Liver (tissue), 3 donors: ENCODE data around the gene PLD6.

ENCODE experiments used
- CTCF ChIP-seq: fragments of 150-350 bp; IDR thresholded peaks from 2 replicates; pipeline ENCODE4 v1.5.1; 2017; ENCODE audit warnings: improper control_type of control experiment, low read depth, low read length; ENCODE audit not compliant: missing input control
- EGR1 ChIP-seq, 2 donors: IDR thresholded peaks; 2 replicates each; pipeline ENCODE4 v1.6.1; 2016 to 2018; ENCODE audit warnings: antibody characterized with exemption in 2 of 2, low read depth in 2 of 2
- GABPA ChIP-seq, 2 donors: IDR thresholded peaks in 1 of 2; conservative IDR thresholded peaks in 1 of 2; 2 replicates each; pipeline ENCODE4 v1.6.1; 2016; ENCODE audit warnings: antibody characterized with exemption in 2 of 2, mild to moderate bottlenecking in 1 of 2, moderate library complexity in 1 of 2
- RAD21 ChIP-seq, 2 donors: IDR thresholded peaks; 2 replicates each; pipeline ENCODE4 v1.6.1; 2016; ENCODE audit warnings: antibody characterized with exemption in 2 of 2, mild to moderate bottlenecking in 2 of 2
- SP1 ChIP-seq: IDR thresholded peaks from 2 replicates; pipeline ENCODE4 v1.6.1; 2018; ENCODE audit warnings: antibody characterized with exemption, mild to moderate bottlenecking
- TAF1 ChIP-seq: conservative IDR thresholded peaks from 2 replicates; pipeline ENCODE4 v1.6.1; 2016; ENCODE audit warnings: antibody characterized with exemption, mild to moderate bottlenecking
- YY1 ChIP-seq: IDR thresholded peaks from 2 replicates; pipeline ENCODE4 v1.6.1; 2016; ENCODE audit warnings: antibody characterized with exemption, mild to moderate bottlenecking
- TF ChIP-seq, protein P1 (sequence below): IDR thresholded peaks from 2 replicates; pipeline ENCODE4 v1.6.1; 2016; ENCODE audit warnings: antibody characterized with exemption
- TF ChIP-seq, protein P2 (sequence below): IDR thresholded peaks from 2 replicates; pipeline ENCODE4 v1.6.1; 2016; ENCODE audit warnings: antibody characterized with exemption, mild to moderate bottlenecking
- donor health status: healthy.
- donor health status: healthy.

- TF ChIP-seq CTCF (no peak), RAD21 (IDR thresholded peaks at IDR 0.05) (no peak), SP1 (no peak), EGR1 (IDR thresholded peaks at IDR 0.05; ENCODE audit: low read depth in 2 of 2) (no peak), TAF1 (no peak), YY1 (no peak), GABPA (IDR thresholded peaks at IDR 0.05 in 1 of 2, conservative IDR thresholded peaks at IDR 0.05 in 1 of 2) (no peak)
- TF ChIP-seq, protein P1, sequence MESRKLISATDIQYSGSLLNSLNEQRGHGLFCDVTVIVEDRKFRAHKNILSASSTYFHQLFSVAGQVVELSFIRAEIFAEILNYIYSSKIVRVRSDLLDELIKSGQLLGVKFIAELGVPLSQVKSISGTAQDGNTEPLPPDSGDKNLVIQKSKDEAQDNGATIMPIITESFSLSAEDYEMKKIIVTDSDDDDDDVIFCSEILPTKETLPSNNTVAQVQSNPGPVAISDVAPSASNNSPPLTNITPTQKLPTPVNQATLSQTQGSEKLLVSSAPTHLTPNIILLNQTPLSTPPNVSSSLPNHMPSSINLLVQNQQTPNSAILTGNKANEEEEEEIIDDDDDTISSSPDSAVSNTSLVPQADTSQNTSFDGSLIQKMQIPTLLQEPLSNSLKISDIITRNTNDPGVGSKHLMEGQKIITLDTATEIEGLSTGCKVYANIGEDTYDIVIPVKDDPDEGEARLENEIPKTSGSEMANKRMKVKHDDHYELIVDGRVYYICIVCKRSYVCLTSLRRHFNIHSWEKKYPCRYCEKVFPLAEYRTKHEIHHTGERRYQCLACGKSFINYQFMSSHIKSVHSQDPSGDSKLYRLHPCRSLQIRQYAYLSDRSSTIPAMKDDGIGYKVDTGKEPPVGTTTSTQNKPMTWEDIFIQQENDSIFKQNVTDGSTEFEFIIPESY = no peak
- TF ChIP-seq, protein P2, sequence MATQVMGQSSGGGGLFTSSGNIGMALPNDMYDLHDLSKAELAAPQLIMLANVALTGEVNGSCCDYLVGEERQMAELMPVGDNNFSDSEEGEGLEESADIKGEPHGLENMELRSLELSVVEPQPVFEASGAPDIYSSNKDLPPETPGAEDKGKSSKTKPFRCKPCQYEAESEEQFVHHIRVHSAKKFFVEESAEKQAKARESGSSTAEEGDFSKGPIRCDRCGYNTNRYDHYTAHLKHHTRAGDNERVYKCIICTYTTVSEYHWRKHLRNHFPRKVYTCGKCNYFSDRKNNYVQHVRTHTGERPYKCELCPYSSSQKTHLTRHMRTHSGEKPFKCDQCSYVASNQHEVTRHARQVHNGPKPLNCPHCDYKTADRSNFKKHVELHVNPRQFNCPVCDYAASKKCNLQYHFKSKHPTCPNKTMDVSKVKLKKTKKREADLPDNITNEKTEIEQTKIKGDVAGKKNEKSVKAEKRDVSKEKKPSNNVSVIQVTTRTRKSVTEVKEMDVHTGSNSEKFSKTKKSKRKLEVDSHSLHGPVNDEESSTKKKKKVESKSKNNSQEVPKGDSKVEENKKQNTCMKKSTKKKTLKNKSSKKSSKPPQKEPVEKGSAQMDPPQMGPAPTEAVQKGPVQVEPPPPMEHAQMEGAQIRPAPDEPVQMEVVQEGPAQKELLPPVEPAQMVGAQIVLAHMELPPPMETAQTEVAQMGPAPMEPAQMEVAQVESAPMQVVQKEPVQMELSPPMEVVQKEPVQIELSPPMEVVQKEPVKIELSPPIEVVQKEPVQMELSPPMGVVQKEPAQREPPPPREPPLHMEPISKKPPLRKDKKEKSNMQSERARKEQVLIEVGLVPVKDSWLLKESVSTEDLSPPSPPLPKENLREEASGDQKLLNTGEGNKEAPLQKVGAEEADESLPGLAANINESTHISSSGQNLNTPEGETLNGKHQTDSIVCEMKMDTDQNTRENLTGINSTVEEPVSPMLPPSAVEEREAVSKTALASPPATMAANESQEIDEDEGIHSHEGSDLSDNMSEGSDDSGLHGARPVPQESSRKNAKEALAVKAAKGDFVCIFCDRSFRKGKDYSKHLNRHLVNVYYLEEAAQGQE = no peak
Measured at GRCh38 chr17:17206124-17206912, at the start of gene PLD6.
